SU-DHL-6 (cell line): Measurements from ENCODE around the gene CITED4.

Experiments
- EZH2phosphoT487 ChIP-seq: fragments of 200-600 bp; sonication (generic), shearing (Covaris generic); conservative IDR thresholded peaks from 2 replicates; pipeline ENCODE4 v1.6.1; 2018; ENCODE audit warnings: mild to moderate bottlenecking, antibody characterized with exemption, low read length, moderate library complexity, mixed read lengths
- TF ChIP-seq, protein P1 (sequence below): fragments of 200-600 bp; sonication (generic); IDR thresholded peaks from one replicate; pipeline ENCODE4 v1.5.1; 2017; ENCODE audit warnings: antibody characterized with exemption, mild to moderate bottlenecking, low read length, moderate library complexity; ENCODE audit not compliant: insufficient read depth, poor library complexity, severe bottlenecking

DNA sequence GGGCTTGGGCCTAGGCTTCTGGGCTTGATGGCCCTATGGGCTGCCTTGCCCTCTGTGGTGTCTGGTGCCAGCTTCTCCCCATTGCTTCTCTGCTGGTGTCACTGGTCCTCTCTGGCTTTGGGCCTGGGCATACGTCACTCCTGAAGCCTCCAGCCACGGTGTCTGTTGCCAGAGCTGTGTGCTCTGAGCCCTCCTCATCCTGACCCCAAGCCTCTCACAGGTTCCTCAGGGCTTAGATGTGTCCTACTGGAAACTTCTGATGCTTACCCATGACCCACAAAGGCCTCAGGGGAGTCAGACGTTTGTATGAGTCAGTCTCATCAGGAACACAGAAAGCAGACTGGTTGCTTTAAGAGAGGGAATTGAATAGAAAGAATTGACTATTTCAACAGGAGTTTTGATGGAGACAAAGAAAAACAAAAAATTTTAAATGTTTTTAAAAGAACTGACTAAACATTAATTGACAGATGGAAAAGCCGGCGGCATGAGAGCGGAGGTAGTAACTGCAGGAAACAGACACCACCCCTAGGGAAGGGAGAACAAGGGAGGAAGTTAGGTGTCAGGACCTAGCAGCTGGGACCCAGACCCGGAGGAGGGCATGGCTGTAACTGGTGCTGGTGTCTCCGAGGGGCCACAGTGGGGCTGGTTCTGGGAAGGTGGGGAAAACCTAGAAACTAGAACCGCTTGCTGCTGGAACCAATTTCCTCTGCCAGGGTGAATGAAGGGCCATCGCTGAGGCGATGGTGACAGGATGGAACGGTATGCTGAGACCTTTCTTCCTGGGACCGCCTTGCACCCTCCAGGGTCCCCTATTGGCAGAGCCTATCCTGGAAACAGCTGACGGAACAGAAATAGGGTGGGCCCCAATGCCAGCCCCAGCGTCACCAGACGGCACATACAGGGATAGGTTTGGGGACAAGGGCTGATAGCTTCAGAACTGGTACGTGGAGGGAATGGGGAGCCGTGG lies 40.0 kb upstream of the CITED4 start:
- TF ChIP-seq, protein P1, sequence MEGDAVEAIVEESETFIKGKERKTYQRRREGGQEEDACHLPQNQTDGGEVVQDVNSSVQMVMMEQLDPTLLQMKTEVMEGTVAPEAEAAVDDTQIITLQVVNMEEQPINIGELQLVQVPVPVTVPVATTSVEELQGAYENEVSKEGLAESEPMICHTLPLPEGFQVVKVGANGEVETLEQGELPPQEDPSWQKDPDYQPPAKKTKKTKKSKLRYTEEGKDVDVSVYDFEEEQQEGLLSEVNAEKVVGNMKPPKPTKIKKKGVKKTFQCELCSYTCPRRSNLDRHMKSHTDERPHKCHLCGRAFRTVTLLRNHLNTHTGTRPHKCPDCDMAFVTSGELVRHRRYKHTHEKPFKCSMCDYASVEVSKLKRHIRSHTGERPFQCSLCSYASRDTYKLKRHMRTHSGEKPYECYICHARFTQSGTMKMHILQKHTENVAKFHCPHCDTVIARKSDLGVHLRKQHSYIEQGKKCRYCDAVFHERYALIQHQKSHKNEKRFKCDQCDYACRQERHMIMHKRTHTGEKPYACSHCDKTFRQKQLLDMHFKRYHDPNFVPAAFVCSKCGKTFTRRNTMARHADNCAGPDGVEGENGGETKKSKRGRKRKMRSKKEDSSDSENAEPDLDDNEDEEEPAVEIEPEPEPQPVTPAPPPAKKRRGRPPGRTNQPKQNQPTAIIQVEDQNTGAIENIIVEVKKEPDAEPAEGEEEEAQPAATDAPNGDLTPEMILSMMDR: no peak
- no peak for TF ChIP-seq EZH2phosphoT487
